Measurements from ENCODE around the gene FER1L5. TPM values are rescaled to one million over a fixed set of nuclear protein-coding genes. Genes with fewer than 3 reads are reported as not detected.

FER1L5 gene
- total RNA-seq, 2 donors from 2014 or later, result not detected

- ATAC-seq (no peak), DNase-seq (ENCODE audit: low spot score) (no peak)
- H3K9me3 Mint-ChIP-seq, result no peaks in the 10 kb centered on the region
- no peaks in the 10 kb centered on the region for H3K27me3 Mint-ChIP-seq
- H3K27ac Mint-ChIP-seq, result peak overlapping the region; percentile 66 to 98
- H3K4me1 Mint-ChIP-seq (ENCODE audit: low read depth in 2 of 2), result peaks cover 30 to 32% of the 10 kb centered on the region in 2 donors
- peak overlapping the region; percentile 16 for H3K4me3 Mint-ChIP-seq
- H3K36me3 Mint-ChIP-seq, result peaks cover 20% of the 10 kb centered on the region
Measured at GRCh38 chr2:96618596-96619283, 23.8 kb upstream of the FER1L5 start.

- ATAC-seq (no peak), DNase-seq (ENCODE audit: low spot score) (no peak)
- no peaks in the 10 kb centered on the region for H3K27me3 Mint-ChIP-seq
- H3K4me1 Mint-ChIP-seq (ENCODE audit: low read depth in 2 of 2), result peaks cover 11 to 19% of the 10 kb centered on the region in 2 donors
- no peaks in the 10 kb centered on the region for H3K9me3 Mint-ChIP-seq
- peak overlapping the region; percentile 7 to 24 for H3K27ac Mint-ChIP-seq
- H3K4me3 Mint-ChIP-seq, result no peak overlapping the region
- H3K36me3 Mint-ChIP-seq, result peaks cover 10% of the 10 kb centered on the region
Measured at GRCh38 chr2:96622544-96622943, 20.0 kb upstream of the FER1L5 start.

GRCh38 chr2:96623116-96623515, 19.4 kb upstream of the FER1L5 start:
- no peaks in the 10 kb centered on the region for H3K9me3 Mint-ChIP-seq
- H3K27me3 Mint-ChIP-seq, result no peaks in the 10 kb centered on the region
- H3K4me3 Mint-ChIP-seq, result no peak overlapping the region
- H3K4me1 Mint-ChIP-seq (ENCODE audit: low read depth in 2 of 2), result peaks cover 11 to 20% of the 10 kb centered on the region in 2 donors
- no peak for DNase-seq (ENCODE audit: low spot score)
- H3K36me3 Mint-ChIP-seq, result peaks cover 14% of the 10 kb centered on the region
- ATAC-seq, result no peak
- peak overlapping the region; percentile 7 to 24 for H3K27ac Mint-ChIP-seq

- Mint-ChIP-seq H3K27ac (no peak overlapping the region), H3K9me3 (no peaks in the 10 kb centered on the region), H3K36me3 (peaks cover 12% of the 10 kb centered on the region), H3K4me1 (ENCODE audit: low read depth in 2 of 2) (peaks cover 11 to 16% of the 10 kb centered on the region in 2 donors), H3K4me3 (no peak overlapping the region), H3K27me3 (no peaks in the 10 kb centered on the region)
- no peak for DNase-seq (ENCODE audit: low spot score)
- no peak for ATAC-seq
Measured at GRCh38 chr2:96625571-96626552, 16.7 kb upstream of the FER1L5 start.

- no peaks in the 10 kb centered on the region for H3K27me3 Mint-ChIP-seq
- peaks cover 12% of the 10 kb centered on the region for H3K36me3 Mint-ChIP-seq
- H3K4me1 Mint-ChIP-seq (ENCODE audit: low read depth in 2 of 2), result peaks cover 11 to 16% of the 10 kb centered on the region in 2 donors
- no peak for DNase-seq (ENCODE audit: low spot score)
- no peak overlapping the region for H3K4me3 Mint-ChIP-seq
- no peak for ATAC-seq
- H3K27ac Mint-ChIP-seq, result no peak overlapping the region
- H3K9me3 Mint-ChIP-seq, result no peaks in the 10 kb centered on the region
Measured at GRCh38 chr2:96626553-96626942, 16.0 kb upstream of the FER1L5 start.

GRCh38 chr2:96631804-96632435, 10.6 kb upstream of the FER1L5 start:
- Mint-ChIP-seq H3K4me3 (no peak overlapping the region), H3K27ac (no peak overlapping the region), H3K27me3 (no peaks in the 10 kb centered on the region), H3K9me3 (no peaks in the 10 kb centered on the region), H3K4me1 (ENCODE audit: low read depth in 2 of 2) (peaks cover 29 to 33% of the 10 kb centered on the region in 2 donors), H3K36me3 (peaks cover 22% of the 10 kb centered on the region)
- no peak for ATAC-seq
- no peak for DNase-seq (ENCODE audit: low spot score)

GRCh38 chr2:96633641-96634040, 8.9 kb upstream of the FER1L5 start:
- Mint-ChIP-seq H3K27ac (no peak overlapping the region), H3K36me3 (peaks cover 18% of the 10 kb centered on the region), H3K27me3 (no peaks in the 10 kb centered on the region), H3K4me1 (ENCODE audit: low read depth in 2 of 2) (peaks cover 33 to 34% of the 10 kb centered on the region in 2 donors), H3K9me3 (no peaks in the 10 kb centered on the region), H3K4me3 (no peak overlapping the region)
- DNase-seq (ENCODE audit: low spot score) (no peak), ATAC-seq (no peak)

GRCh38 chr2:96636551-96637171, 5.9 kb upstream of the FER1L5 start:
- no peak for ATAC-seq
- DNase-seq (ENCODE audit: low spot score), result no peak
- H3K9me3 Mint-ChIP-seq, result no peaks in the 10 kb centered on the region
- no peaks in the 10 kb centered on the region for H3K27me3 Mint-ChIP-seq
- H3K27ac Mint-ChIP-seq, result peak overlapping the region; percentile 94 to 96
- H3K4me3 Mint-ChIP-seq, result peak overlapping the region; percentile 99
- peaks cover 14% of the 10 kb centered on the region for H3K36me3 Mint-ChIP-seq
- peaks cover 33 to 38% of the 10 kb centered on the region in 2 donors for H3K4me1 Mint-ChIP-seq (ENCODE audit: low read depth in 2 of 2)

- no peaks in the 10 kb centered on the region for H3K27me3 Mint-ChIP-seq
- peaks cover 14% of the 10 kb centered on the region for H3K36me3 Mint-ChIP-seq
- peak overlapping the region; percentile 99 for H3K4me3 Mint-ChIP-seq
Measured at GRCh38 chr2:96637385-96638143, 5.0 kb upstream of the FER1L5 start.

GRCh38 chr2:96638144-96639121, 4.1 kb upstream of the FER1L5 start, which contains the start of gene KANSL3:
Gene KANSL3, minus strand, starts transcription at chr2:96638312. Its CDS starts 1,177 bp downstream, at chr2:96637135.
- Mint-ChIP-seq H3K4me3 (peak within 1 kb of the TSS; percentile 99), H3K4me1 (ENCODE audit: low read depth in 2 of 2) (peaks cover 31 to 38% of the 10 kb centered on the region in 2 donors), H3K36me3 (peaks cover 14% of the 10 kb centered on the region), H3K27ac (peak within 1 kb of the TSS; percentile 94 to 96), H3K27me3 (no peaks in the 10 kb centered on the region), H3K9me3 (no peaks in the 10 kb centered on the region)
- ATAC-seq (peak; percentile 90 to 93), DNase-seq (ENCODE audit: low spot score) (peak; percentile 92)

More at GRCh38 chr2:96637385-96638143, 5.0 kb upstream of the FER1L5 start:
- Mint-ChIP-seq H3K9me3 (no peaks in the 10 kb centered on the region), H3K27ac (peak overlapping the region; percentile 94 to 96), H3K4me1 (ENCODE audit: low read depth in 2 of 2) (peaks cover 31 to 38% of the 10 kb centered on the region in 2 donors)
- ATAC-seq, result peak; percentile 90 to 92
- DNase-seq (ENCODE audit: low spot score), result peak; percentile 84

- DNase-seq (ENCODE audit: low spot score) (peak; percentile 39), ATAC-seq (no peak)
- H3K4me1 Mint-ChIP-seq (ENCODE audit: low read depth in 2 of 2), result no peaks in the 10 kb centered on the region
- no peak overlapping the region for H3K4me3 Mint-ChIP-seq
- no peaks in the 10 kb centered on the region for H3K36me3 Mint-ChIP-seq
- H3K27me3 Mint-ChIP-seq, result peaks cover 0 to 2% of the 10 kb centered on the region in 2 donors
- no peak overlapping the region for H3K27ac Mint-ChIP-seq
- H3K9me3 Mint-ChIP-seq, result no peaks in the 10 kb centered on the region
Measured at GRCh38 chr2:96647681-96648080, 5.1 kb downstream of the FER1L5 start.
